ENCODE measurements around the gene OLAH. TPM values are rescaled to one million over a fixed set of nuclear protein-coding genes. Genes with fewer than 3 reads are reported as not detected.

The OLAH gene
- polyA plus RNA-seq, 5 donors = 0.14 to 0.45 (median 0.18) TPM; not detected in 1

DNA sequence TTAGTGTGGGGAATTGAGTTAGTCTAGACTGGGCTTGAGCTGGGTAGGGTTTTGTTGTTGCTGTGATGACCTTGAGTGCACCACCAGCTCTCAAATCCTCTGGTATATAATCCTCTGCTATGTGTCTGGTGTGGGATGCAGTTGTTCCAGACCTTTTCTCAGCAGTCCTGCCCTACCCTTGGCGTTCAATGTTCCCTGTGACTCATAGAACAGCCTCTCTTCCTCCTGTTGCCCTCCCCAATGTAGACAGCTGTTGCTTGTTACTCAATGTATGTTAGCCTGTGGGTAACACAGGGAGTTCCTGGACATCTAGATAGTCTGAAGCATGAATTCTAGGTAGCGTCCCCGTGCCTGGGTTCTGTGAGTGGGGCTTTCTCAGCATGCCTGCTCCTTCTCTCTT lies 25.1 kb downstream of the OLAH start:
- no peak for DNase-seq

DNA sequence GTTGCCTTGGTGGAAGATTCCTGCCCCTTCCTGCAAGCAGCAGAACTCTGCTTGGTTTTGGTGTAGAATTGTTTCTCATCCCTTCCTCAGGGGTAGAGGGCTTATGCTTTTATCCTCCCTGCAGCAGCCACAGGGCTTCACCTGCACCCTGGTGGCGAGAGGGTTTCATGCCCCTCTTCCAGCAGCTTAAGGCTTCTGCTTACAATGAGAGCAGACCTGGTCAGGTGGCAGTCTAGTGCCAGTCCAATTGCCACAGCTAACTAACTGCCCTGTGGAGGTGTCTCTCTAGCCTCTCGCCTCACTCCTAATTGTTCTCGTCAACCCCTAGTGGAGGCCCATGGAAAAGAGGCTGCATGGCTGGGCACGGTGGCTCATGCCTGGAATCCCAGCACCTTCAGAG lies 25.5 kb downstream of the OLAH start:
- DNase-seq = no peak

DNA sequence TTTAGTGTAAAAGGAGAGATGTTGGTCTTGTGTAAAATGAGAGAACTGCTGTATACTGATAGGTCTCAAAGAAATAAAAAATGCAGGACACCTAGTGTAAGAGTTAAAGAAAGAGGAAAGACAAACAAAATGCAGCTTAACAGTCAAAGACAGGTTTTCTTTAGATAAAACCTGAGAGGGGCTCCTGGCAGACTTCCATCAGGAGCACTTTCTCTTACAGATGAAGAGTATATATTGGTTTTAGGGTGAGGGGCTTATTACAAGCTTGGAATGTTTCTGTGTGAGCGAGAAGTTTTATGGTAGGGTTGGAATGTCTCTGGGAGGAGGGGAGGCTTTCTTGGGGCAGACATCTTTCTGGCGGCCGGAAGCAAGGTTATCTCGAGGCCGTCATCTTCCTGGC lies 28.6 kb downstream of the OLAH start:
- DNase-seq = no peak

DNA sequence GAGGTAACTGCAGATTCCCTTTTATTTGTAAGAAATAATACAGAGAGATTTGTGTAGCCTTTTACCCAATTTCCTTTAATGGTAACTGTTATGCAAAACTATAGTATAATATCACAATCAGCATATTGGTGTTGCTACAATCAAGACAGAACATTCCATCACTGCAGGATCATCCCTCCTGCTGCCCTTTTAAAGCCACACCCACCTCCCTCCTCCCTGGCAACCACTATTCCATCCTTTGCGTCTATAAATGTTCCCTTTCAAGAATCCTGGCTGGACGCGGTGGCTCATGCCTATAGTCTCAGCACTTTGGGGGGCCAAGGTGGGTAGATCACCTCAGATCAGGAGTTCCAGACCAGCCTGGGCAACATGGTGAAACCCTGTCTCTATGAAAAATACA lies 31.7 kb downstream of the OLAH start:
- DNase-seq = no peak

DNA sequence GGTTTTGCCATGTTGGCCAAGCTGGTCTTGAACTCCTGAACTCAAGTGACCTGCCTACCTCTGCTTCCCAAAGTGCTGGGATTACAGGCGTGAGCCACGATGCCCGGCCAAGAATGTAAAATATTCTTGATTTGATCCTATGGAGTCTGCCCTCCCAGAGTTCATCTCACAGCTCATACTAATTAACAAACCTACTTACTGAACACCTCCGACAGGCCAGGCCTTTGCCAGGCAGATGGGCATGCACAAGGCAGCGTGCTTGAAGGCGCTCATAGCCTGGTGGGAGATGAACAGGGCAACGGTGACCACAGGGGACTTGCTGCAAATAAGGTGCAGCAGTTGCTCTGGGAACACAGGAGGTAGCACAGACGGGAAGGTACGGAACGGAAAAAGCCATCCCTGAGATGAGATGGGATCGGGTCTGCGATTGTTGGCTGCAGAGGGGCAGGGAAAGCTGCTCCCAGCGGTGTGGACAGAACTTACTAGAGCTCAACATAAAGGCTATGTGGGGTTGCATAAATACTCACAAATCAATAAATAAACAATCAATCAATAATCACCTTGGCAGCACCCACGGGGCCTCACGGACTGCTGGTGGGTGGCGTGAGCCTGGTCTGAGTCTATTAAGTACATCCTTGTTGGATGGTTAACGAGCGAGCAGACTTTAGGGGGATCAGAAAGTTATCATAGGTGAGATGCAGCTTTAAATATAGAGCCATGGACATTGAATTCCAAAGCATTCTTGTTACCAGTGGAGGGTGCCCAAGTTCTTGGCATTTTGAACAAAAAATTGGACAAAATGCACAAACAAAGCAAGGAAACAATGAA lies 40.1 kb downstream of the OLAH start:
- no peak for DNase-seq

DNA sequence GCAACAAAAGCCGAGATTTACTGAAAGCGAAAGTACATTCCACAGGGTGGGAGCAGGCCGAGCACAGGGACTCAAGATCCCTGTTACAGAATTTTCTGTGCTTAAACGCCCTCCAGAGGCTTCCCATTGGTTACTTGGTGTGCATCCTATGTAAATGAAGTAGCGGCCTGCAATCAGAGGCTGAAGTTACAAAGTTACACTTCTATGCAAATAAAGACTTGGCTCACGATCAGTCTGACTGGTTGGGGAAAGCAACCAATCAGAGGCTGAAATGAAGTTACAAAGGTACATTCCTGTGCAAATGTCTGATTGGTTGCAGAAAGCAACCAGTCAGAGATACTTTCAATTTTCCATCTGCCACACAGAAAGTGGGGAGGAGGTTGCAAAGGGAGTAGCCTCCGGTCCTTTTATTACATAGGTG lies 40.8 kb downstream of the OLAH start:
- DNase-seq = peak; percentile 80 to 88

DNA sequence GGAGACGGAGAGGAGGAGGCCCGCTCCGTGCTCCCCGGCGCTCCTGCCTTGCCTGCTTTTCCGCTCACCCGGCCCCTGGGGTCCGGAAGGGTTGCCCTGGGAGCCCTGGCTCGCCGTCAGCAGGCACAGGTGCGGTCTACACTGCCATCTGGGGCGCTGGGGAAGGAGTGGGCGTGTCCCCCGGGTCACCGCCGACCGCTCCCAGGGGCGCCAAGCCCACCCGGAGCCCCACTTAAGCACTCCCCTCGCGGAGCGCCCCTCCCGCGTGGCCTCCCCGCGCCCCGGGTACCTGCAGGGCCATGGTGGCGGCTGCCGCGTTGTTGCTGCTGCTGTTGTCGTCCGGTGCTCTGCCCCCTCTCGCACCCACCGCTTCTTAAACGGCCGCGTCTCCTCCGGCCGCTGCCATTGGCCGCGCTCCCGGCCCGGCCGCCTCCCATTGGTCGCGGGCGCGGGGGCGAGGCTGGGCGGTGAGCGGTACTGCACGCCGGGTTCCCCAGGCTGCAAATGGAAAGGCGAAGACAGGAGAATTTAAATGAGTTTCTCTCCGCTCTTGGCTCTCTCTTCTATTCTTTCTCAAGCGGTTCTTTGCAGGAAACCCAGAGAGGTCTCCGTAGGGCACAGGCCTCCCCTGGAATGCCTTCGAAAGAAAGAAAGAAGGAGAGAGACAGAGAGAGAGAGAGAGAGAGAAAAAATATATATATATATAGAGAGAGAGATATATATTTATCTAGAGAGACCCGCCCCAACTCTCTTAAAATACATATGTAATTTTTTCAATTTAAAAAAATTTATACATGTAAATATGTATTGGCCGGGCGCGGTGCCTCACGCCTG lies 44.9 kb downstream of the OLAH start, which contains the start of gene ACBD7:
TSS of gene ACBD7 (minus strand) at position 349 of the 834 bp plus-strand sequence. CDS start at position 301, 48 bp downstream.
- DNase-seq = peak; percentile 75 to 77

DNA sequence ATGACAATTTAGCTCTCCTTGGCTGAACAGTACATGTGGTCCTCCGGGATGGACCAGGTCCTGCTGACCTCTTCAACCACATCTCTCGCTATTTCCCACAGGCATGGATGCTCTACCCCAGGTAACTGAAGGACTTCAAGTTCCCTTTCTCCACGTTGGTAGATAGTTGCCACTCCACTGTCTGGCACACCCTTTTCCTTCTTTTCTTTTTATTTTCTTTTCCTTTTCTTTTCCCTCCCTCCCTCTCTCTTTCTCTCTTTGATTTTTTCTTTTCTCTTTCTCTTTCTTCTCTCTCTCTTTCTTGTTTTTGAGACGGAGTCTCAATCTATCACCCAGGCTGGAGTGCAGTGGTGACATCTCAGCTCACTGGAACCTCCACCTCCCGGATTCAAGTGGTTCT lies 47.7 kb downstream of the OLAH start:
- no peak for DNase-seq

DNA sequence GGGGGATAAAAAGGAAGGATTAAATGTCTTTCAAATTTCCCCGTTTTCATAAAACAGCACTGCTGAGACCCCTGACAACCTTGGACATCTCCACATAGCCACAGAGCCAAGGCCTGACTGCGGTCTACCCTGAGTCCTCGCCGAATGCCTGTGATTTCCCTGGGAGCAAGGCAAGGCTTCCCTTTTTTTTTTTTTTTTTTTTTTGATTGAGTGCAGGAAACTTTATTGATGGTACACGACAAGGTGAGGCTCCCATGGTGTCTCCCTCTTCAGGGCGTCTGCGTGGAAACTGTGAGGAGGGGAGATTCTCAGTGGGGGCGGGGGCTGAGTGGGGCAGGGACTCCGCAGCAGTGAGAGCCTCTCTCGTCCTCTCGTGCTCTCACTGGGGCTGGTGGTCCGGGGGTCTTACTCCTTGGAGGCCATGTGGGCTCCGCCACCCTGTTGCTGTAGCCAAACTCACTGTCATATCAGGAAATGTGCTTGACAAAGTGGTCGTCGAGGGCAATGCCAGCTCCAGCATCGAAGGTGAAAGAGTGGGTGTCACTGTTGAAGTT lies 49.2 kb downstream of the OLAH start:
- DNase-seq = no peak

DNA sequence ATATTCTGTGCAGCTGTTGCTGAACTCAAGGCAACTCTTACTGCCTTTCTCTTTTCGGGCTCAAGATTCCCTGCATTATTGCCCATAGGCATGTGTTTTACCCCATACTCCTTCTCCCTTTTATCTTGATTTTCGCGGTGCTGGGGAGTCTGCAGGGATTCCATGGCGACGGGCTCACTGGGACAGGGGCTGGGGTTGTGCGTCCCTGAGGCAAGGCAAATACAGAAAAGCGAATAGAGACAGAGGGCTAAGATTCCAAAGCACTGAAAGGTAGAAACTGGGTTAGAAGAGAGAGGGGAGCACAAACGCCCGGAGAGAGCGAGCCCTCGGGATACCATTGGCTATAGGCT lies 52.9 kb downstream of the OLAH start:
- DNase-seq = no peak

DNA sequence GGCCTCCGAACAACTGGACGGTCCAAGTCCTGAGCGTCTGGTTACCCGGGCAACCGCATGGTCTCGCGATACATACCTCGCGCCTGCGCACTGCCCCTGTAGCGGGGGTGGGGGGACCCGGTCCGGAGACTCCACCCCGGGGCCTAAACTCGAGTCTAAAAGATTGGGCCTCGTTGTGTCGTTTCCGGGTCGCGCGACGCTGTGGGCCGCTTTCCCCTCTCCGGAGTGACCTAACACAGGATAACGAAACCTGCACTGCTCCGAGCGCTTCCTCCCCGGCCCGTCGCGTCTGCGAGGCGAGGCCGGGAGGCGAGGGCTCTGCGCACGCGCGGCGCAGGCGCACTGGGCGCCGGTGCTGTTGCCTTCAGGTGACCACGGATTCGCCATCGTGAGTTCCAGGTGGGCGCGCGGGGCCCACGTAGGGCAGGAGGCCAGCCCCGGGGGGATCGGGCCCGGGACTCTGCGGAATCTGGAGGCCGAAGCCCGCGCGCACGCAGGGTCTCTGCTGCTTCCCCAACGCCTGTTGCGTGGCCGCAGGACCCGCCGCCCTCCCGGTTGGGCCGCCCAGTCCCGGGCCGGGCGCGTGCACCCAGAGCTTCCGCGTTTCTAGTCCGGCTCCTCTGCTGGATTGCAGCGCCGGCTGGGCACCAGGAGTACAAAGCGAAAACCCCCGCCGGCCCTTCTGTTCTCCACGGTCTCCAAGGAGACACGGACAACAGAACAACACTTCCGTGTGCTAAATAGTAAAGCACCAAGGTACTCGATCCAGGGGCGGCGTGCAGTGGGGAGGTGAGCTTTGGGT lies 53.5 kb downstream of the OLAH start, which contains the start of gene RPP38:
TSS of gene RPP38 (plus strand) at position 345 of the 802 bp plus-strand sequence. CDS start 5,960 bp downstream, outside the sequence.
- peak; percentile 98 for DNase-seq

DNA sequence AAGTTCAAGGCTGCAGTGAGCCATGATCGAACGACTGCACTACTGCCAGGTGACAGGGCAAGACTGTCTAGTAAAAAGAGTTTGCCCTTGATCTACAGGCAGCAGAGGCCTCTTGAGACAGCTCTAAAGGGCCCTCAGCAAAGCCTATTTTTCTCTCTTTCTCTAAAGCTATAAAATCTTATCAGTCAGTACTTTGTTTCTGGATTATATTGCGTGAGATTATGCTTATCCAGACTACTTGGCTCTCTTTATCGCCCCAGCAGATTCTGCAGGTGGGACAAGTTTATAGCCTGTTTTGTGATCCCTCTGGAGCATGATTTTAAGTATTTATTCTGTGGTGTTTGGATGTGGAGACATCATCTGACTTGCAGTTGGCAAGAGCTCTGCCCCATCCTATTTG lies 56.1 kb downstream of the OLAH start:
- DNase-seq = no peak

DNA sequence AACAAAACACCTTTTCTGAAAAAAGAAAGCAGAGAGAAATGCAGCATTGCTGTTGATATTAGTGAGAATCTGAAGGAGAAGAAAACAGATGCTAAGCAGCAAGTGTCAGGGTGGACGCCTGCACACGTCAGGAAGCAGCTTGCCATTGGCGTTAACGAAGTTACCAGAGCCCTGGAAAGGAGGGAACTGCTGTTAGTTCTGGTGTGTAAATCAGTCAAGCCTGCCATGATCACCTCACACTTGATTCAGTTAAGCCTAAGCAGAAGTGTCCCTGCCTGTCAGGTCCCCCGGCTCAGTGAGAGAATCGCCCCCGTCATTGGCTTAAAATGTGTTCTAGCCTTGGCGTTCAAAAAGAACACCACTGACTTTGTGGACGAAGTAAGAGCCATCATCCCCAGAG lies 59.8 kb downstream of the OLAH start:
- DNase-seq = no peak

DNA sequence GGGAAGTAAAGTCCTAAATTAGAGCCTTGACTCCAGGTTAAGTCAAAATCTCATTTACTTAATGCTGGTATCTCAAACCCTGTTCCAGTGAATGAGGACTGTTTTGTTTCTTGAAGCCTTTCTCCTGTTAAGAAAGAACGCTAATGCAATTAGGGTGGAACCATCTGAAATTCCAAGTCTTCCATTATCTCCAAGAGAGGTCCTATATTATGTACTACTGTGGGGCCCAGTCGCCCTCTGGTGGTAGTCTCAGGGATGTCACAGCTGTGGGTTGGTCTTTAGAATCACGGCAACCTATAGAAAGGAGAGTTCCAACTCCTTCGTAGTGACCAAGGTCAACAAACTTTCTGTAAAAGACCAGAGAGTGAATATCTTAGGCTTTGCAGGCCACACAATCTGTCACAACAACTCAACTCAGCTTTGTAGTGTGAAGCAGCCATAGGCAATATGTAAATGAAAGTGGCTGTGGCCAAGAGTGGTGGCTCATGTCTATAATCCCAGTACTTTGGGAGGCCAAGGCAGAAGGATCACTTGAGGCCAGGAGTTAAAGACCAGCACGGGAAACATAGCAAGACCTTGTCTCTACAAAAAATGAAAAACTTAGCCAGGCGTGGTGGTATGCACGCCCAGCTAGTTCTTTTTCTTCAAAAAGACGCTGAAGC lies 62.7 kb downstream of the OLAH start:
- peak; percentile 30 to 58 for DNase-seq

DNA sequence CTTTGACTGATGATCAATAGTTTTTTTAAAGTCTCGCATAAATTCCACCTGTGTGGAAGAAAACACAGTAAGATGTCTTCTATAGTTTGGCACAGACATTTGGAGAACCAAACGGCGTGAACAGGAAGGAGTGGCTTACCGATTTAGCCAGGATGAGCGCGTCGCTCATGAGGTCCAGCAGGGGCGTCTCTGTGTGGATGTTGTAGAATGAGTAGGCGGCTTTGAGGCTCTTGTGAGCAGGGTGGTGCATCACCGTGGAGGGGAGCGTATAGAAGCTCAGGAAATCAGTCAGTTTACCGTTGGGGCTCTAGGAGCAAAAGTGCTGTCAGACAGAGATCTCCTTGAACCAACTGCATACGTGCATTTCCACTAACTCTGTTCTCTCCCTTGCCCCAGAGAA lies 68.9 kb downstream of the OLAH start:
- no peak for DNase-seq

DNA sequence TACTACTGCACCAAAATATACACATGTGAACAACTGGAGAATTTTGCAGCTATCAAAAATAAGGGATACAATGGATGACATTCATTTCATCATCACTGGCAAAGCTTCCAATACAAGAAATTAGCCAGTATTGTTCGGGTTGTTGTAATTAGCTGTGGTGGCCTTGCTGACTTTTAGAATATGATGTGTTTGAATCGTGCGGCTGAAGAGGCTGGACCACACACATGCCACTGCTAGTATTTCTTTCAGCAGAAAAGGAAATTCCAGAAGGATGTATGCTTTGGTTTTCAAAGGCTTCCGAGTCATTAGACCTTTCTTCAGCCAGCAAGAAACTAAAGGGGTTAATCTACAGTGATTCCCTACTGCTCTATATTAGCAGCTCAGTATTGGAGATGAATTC lies 70.0 kb downstream of the OLAH start:
- DNase-seq = no peak

DNA sequence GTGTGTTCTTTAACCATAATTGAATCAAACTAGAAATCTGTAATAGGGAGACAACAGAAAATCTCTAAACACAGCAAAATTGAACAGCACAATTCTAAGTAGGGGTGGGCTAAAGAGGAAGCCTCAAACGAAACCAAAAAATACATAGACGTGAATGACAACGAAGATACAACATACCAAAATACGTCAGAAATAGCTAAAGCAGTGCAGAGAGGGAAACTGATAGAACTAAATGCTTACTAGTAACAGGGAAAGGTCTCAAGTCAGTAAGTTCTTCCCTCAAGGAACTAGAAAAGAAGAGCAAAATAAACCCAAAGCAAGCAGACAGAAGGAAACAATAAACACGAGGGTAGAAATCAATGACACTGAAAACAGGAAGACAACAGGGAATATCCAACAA lies 72.5 kb downstream of the OLAH start:
- no peak for DNase-seq

DNA sequence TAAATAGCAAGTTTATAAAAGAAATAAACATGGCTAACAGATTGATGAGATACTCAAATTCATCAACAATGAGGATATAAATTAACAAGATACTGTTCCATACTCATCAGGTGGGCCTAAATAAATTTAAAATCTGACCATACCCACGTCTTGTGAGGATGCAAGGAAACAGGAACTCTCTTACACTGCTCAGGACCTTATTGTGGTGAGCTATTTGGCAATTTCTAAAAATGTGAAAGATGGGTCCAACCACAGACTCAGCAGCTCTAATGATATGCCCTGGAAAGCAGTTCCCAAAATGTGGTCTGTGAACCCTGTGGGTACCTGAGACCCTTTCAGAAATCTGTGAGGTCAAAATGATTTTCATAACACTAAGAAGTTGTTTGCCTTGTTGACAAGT lies 74.9 kb downstream of the OLAH start:
- DNase-seq = no peak

DNA sequence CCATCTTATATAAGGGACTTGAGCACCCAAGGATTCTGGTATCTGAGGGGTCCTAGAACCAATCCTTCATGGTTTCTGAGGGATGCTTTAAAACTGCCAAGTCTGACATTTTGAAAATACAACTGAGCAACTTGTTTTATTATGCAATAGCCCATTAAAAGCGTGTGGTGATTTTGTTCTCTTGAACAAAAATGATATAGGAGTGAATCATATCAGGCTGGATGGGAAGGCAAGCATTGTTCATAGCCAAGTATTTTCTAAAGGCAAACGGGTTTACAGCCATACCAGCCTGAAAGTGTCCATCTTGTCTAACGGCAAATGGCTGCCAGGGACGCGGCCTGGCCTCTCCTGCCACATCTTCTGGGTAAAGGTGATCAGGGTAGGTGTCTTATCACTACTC lies 76.8 kb downstream of the OLAH start:
- DNase-seq = no peak

DNA sequence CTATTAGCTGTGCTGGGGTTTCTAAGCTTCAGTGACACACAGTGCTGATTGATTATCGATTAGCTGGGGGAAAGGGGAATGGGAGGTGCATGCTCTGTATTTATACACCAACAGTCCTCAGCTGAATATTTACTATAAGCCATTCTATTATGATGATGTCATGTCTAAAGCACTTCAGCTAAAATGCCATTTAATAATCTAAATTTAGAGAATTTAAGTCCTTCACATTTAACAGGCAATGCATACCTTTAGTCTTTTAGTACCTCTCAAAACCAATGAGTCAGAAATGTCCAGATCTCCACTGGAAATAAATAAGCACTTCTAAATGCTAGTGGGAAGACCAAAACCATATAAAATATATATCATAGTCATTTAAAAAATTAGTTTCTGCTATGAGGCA lies 78.0 kb downstream of the OLAH start:
- no peak for DNase-seq

DNA sequence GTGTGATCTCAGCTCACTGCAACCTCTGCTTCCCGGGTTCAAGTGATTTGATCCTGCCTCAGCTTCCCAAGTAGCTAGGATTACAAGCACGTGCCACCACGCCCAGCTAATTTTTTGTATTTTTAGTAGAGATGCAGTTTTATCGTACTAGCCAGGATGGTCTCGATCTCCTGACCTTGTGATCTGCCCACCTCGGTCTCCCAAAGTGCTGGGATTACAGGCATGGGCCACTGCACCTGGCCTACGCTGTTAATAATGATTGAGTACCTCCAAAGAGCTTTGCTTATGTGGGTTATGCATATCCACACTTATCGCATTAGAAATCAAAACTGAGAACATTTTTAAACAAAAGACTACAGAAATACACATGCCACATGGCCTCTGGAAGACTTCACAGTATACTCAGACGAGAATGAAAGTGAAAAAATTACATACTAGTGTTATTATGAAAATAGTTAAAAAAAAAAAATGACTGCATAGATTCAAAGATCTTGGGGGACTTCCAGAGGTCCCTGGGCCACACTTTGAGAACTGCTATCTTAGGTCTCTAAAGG lies 78.8 kb downstream of the OLAH start:
- DNase-seq = no peak
